Testis (tissue), 2 donors: ENCODE measurements around the gene EFCAB3.

Experiments used
- POLR2A ChIP-seq: fragments of 450-650 bp; IDR thresholded peaks from one replicate; pipeline ENCODE4 v1.6.1; 2017; ENCODE audit warnings: antibody characterized with exemption, mild to moderate bottlenecking, moderate library complexity
- TF ChIP-seq, protein P1 (sequence below), 3 experiments: fragments of 450-650 bp in 2 of 3; fragments of 200-600 bp in 1 of 3; sonication (generic) in 1 of 3; IDR thresholded peaks; one replicate each; pipeline ENCODE4 v1.5.1; 2016 to 2019; ENCODE audit warnings: antibody characterized with exemption in 3 of 3, mild to moderate bottlenecking in 2 of 3, moderate library complexity in 1 of 3

DNA sequence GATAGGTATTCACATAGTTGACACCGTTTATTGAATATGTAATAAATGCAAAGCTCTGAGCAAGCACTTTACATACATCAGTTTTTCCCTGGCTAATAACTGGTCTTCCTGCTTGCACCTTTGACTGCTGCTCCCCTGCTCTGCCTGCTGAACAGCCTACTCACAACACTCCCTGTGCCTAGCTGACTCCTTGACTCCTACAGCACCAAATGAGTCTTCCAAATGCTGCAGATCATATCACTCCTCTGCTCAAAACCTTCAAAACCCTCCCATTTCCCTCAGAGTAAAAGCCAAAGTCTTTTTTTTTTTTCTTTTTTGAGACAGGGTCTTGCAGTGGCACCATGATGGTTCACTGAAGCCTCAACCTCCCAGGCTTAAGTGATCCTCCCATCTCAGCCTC is 18.5 kb downstream of the EFCAB3 start:
- TF ChIP-seq, protein P1, sequence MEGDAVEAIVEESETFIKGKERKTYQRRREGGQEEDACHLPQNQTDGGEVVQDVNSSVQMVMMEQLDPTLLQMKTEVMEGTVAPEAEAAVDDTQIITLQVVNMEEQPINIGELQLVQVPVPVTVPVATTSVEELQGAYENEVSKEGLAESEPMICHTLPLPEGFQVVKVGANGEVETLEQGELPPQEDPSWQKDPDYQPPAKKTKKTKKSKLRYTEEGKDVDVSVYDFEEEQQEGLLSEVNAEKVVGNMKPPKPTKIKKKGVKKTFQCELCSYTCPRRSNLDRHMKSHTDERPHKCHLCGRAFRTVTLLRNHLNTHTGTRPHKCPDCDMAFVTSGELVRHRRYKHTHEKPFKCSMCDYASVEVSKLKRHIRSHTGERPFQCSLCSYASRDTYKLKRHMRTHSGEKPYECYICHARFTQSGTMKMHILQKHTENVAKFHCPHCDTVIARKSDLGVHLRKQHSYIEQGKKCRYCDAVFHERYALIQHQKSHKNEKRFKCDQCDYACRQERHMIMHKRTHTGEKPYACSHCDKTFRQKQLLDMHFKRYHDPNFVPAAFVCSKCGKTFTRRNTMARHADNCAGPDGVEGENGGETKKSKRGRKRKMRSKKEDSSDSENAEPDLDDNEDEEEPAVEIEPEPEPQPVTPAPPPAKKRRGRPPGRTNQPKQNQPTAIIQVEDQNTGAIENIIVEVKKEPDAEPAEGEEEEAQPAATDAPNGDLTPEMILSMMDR (IDR thresholded peaks at IDR 0.05) = no peak
- TF ChIP-seq POLR2A = no peak
